ENCODE measurements around the gene ABHD17C. TPM values are rescaled to one million over a fixed set of nuclear protein-coding genes. Genes with fewer than 3 reads are reported as not detected.

Gene ABHD17C
- total and polyA plus RNA-seq, 2 donors (not counting 3 experiments of a cell fraction or from before 2014, with no cell fraction given), result 5.9 to 10.9 TPM

DNA sequence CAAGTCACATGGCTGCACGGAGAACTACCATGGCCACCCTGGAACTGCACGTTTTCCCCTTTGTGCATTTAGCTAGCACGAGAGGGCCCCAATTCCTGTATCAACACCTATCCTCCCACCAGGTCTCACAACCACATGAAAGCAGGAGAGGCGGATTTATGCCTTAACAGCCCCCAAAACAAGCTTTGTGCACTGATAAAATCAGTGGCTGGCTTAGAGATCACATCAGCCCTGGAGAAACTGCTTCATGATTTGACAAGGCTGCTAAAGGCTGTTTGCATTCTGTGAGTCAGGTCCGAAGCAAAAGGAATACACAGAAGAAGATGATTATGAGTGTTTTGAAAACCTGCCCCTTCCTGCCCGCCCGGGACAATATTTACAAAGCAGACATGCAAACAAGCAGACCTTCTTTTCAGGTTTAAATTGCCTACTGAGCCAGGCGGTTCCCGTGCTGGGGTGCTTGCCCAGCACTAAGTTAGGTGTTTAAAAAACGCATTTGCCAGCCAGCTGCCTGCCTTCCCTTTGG, 109.9 kb downstream of the ABHD17C start:
- POLR2A ChIA-PET, result no interaction called here
- dilution Hi-C loops (cut with MboI; ENCODE audit: extremely low pct_ligation_motif_present, low sequenced_read_pairs), result no loop called here
- FAIRE-seq, result no peak

More for the DNA sequence above, 109.9 kb downstream of the ABHD17C start:
- Histone ChIP-seq H4K20me1 (replicated peaks; ENCODE audit: control insufficient read depth, extremely low read depth, insufficient read depth, low read length) (no peaks in the 10 kb centered on the region), H2AFZ (ENCODE audit: low read depth, low read length) (no peak overlapping the region), H3K9me1 (replicated peaks; ENCODE audit: control insufficient read depth, extremely low read depth, insufficient read depth, low read length) (no peaks in the 10 kb centered on the region), H3K27ac (ENCODE audit: insufficient read depth, low read depth, low read length) (no peak overlapping the region), H3K4me3 (replicated peaks in 1 of 3; ENCODE audit: insufficient read depth in 1 of 3, low read depth in 1 of 3, low read length in 3 of 3) (no peak overlapping the region), H3K9ac (replicated peaks; ENCODE audit: extremely low read depth, insufficient read depth, low read length) (no peak overlapping the region), H3K27me3 (ENCODE audit: control insufficient read depth in 2 of 2, insufficient read depth in 2 of 2, low read length in 2 of 2) (no peaks in the 10 kb centered on the region), H3K9me3 (replicated peaks; ENCODE audit: control insufficient read depth, insufficient read depth, low read length) (no peaks in the 10 kb centered on the region), H3K4me1 (ENCODE audit: control insufficient read depth, extremely low read depth, insufficient read depth, low read length) (peaks cover 11% of the 10 kb centered on the region), H3K79me2 (ENCODE audit: control insufficient read depth, insufficient read depth, low read length) (no peaks in the 10 kb centered on the region), H3K4me2 (ENCODE audit: insufficient read depth, low read length) (no peak overlapping the region), H3K36me3 (ENCODE audit: control insufficient read depth in 2 of 2, extremely low read depth in 1 of 2, insufficient read depth in 2 of 2, low read length in 2 of 2) (no peaks in the 10 kb centered on the region)
- BruUV-seq (replicated peaks), result no TSS peak
- TF ChIP-seq EZH2 (IDR thresholded peaks at IDR 0.05; ENCODE audit: borderline replicate concordance, low read depth, low read length, severe bottlenecking), result no peak
- no peak for TF ChIP-seq GATA2 (IDR thresholded peaks at IDR 0.05; ENCODE audit: insufficient read depth, insufficient read length, low read depth, low read length)
- TF ChIP-seq POLR2A (IDR thresholded peaks at IDR 0.05; ENCODE audit: low read depth, low read length), result no peak
- TF ChIP-seq, protein P1, sequence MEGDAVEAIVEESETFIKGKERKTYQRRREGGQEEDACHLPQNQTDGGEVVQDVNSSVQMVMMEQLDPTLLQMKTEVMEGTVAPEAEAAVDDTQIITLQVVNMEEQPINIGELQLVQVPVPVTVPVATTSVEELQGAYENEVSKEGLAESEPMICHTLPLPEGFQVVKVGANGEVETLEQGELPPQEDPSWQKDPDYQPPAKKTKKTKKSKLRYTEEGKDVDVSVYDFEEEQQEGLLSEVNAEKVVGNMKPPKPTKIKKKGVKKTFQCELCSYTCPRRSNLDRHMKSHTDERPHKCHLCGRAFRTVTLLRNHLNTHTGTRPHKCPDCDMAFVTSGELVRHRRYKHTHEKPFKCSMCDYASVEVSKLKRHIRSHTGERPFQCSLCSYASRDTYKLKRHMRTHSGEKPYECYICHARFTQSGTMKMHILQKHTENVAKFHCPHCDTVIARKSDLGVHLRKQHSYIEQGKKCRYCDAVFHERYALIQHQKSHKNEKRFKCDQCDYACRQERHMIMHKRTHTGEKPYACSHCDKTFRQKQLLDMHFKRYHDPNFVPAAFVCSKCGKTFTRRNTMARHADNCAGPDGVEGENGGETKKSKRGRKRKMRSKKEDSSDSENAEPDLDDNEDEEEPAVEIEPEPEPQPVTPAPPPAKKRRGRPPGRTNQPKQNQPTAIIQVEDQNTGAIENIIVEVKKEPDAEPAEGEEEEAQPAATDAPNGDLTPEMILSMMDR (IDR thresholded peaks at IDR 0.05; ENCODE audit: extremely low read depth in 1 of 2, insufficient read depth in 1 of 2, low read depth in 1 of 2, low read length in 2 of 2), result no peak
- no peak for TF ChIP-seq MYC (IDR thresholded peaks at IDR 0.05; ENCODE audit: low read depth, low read length)
- TF ChIP-seq JUN (IDR thresholded peaks at IDR 0.05; ENCODE audit: borderline replicate concordance, insufficient read depth, insufficient read length, low read depth), result no peak
- no peak for TF ChIP-seq FOS (IDR thresholded peaks at IDR 0.05; ENCODE audit: borderline replicate concordance, insufficient read depth, low read length)
- TF ChIP-seq POLR2AphosphoS5 (IDR thresholded peaks at IDR 0.05; ENCODE audit: insufficient read depth, low read depth, low read length), result no peak
- TF ChIP-seq MAX (IDR thresholded peaks at IDR 0.05; ENCODE audit: insufficient read depth, insufficient read length), result no peak
- DNase-seq (ENCODE audit: low read depth, low spot score), result no peak
- intact Hi-C loops (cut with micrococcal nuclease), result no loop called here
- CTCF ChIA-PET, result interaction anchor here (1.6 kb wide), 1 partner anchor 11 kb away, joined by 4 read pairs; no protein-coding TSS in a partner anchor

Small RNA genes lying within 50 kb of the gene (small RNA-seq; reads per million reads assigned to genes)
- not detected for gene RNU6-380P (ENCODE audit: insufficient read depth, insufficient read length, low read depth, low replicate concordance)

Other genes with a start within 250 kb of the ABHD17C start
- not detected in 2 replicates for gene CEMIP, start 84.1 kb downstream of the ABHD17C start, total RNA-seq
- 0.01 and 0.02 TPM in 2 replicates for gene CEMIP, start 84.1 kb downstream of the ABHD17C start, polyA plus RNA-seq

All from endothelial cell of umbilical vein (primary cell).